T-helper 1 cell treated with Interleukin-12 subunit alpha and Interleukin-12 subunit beta and Interleukin-4 antibody, amounts not matched to agents 30 μg/mL and 1 μg/mL, for 36 hours (primary cell): ENCODE measurements around the gene ZNF692.
"Not testable (repeated sequence)": the region's sequence is repeated elsewhere in the genome, so short reads cannot be mapped to it uniquely, and the experiment has no call there.

Experiments used
- H3K27ac Mint-ChIP-seq: one replicate; pipeline ENCODE4 v1.8.0; 2021; ENCODE audit warnings: mild to moderate bottlenecking, mixed read lengths
- H3K27me3 Mint-ChIP-seq: one replicate; pipeline ENCODE4 v1.8.0; 2021; ENCODE audit warnings: low read depth, mixed read lengths
- H3K36me3 Mint-ChIP-seq: one replicate; pipeline ENCODE4 v1.8.0; 2021; ENCODE audit warnings: low read depth, mixed read lengths
- H3K4me1 Mint-ChIP-seq: one replicate; pipeline ENCODE4 v1.8.0; 2021; ENCODE audit warnings: low read depth, mixed read lengths
- H3K4me3 Mint-ChIP-seq: one replicate; pipeline ENCODE4 v1.8.0; 2021; ENCODE audit warnings: mild to moderate bottlenecking, moderate library complexity, mixed read lengths
- H3K9me3 Mint-ChIP-seq: one replicate; pipeline ENCODE4 v1.8.0; 2021; ENCODE audit warnings: mixed read lengths

Gene ZNF692

DNA sequence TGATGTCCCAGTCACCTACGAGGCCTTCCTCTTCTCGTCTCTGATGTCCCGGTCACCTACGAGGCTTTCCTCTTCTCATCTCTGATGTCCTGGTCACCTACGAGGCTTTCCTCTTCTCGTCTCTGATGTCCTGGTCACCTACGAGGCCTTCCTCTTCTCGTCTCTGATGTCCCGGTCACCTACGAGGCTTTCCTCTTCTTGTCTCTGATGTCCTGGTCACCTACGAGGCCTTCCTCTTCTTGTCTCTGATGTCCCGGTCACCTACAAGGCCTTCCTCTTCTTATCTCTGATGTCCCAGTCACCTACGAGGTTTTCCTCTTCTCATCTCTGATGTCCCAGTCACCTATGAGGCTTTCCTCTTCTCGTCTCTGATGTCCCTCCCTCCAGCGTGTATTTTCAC, 55.4 kb downstream of the ZNF692 start:
- not testable (repeated sequence) for H3K4me3 Mint-ChIP-seq, H3K27me3 Mint-ChIP-seq, H3K4me1 Mint-ChIP-seq, H3K27ac Mint-ChIP-seq, H3K36me3 Mint-ChIP-seq, H3K9me3 Mint-ChIP-seq

GRCh38 chr1:248802454-248802853, 56.4 kb downstream of the ZNF692 start:
- Mint-ChIP-seq H3K4me3 (no peak overlapping the region), H3K4me1 (peaks cover 4% of the 10 kb centered on the region), H3K9me3 (no peaks in the 10 kb centered on the region), H3K27ac (no peak overlapping the region), H3K27me3 (peaks cover 13% of the 10 kb centered on the region), H3K36me3 (no peaks in the 10 kb centered on the region)

DNA sequence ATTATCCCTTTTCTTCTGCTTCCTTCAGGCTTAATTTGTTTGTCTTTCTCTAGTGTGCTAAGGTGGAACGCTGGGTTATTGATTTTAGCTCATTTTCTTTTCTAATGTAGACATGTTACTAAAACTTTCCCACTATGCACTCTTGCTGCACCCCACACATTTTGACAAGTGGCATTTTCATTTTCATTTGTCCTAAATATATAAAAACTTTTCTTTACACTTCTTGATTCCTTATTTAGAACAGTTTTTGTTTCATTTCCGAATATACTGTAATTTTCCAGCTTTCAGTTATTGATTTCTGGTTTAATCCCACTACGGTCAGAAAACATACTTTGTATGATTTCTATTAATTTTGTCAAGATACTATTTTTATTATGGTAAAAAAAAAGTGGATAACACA, 58.4 kb downstream of the ZNF692 start:
- H3K27ac Mint-ChIP-seq, result no peak overlapping the region
- peaks cover 4% of the 10 kb centered on the region for H3K4me1 Mint-ChIP-seq
- no peaks in the 10 kb centered on the region for H3K36me3 Mint-ChIP-seq
- H3K4me3 Mint-ChIP-seq, result no peak overlapping the region
- no peaks in the 10 kb centered on the region for H3K9me3 Mint-ChIP-seq
- peaks cover 15% of the 10 kb centered on the region for H3K27me3 Mint-ChIP-seq
